ENCODE measurements around the gene TBC1D9. TPM values are rescaled to one million over a fixed set of nuclear protein-coding genes. Genes with fewer than 3 reads are reported as not detected.

Gene TBC1D9
- total and polyA plus RNA-seq, 2 of the 13 experiments (the other 11 are each of a cell fraction or from before 2014, with no cell fraction given), result 11.9 to 12.2 TPM

DNA sequence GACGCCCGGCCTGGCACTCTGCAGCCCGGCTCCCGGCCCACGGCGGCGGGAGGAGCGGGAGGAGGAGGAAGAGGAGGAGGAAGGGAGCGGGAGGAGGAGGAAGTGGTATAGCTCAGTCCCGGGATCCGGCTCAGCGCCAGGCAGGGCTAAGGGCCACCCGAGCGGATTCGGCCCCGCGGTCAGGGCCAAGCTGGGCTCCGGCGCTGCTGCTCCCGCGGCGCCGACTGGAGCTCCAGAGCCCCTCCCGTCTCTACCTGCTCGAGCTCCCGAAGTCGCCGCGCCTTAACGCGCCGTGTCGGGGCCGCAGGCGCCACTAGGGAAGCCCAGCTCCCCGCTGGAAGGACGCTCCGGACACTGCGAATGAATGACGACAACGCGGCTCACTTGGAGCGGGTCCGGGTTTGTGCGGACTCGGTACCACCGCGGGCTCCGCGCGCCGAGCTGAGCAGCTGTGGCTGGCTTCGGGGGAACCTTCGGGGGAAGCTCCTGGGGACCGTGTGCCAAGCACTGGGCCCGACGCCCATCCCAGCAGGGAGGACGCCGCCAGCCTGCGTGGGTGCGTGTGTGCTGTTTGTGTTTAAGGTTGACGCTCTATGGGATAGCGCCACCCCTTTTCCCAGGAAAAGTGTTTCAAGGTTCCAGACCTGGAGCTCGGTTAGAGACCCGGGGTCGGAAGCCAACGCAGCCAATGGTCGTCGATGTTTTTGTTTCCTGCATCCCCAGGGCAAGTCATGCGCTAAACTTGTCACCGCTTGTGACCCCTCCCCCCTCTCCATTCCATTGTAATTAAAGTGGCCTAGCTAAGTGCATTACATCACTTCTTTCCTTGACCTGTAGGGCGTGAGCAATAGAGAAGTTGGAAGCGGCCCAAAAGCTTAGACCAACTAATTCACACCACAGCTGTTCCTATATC, at the start of gene TBC1D9 (continued):
- no peak for TF ChIP-seq HNRNPK (IDR thresholded peaks at IDR 0.05; ENCODE audit: low read depth, low read length, poor library complexity, severe bottlenecking)
- TF ChIP-seq, protein P1, sequence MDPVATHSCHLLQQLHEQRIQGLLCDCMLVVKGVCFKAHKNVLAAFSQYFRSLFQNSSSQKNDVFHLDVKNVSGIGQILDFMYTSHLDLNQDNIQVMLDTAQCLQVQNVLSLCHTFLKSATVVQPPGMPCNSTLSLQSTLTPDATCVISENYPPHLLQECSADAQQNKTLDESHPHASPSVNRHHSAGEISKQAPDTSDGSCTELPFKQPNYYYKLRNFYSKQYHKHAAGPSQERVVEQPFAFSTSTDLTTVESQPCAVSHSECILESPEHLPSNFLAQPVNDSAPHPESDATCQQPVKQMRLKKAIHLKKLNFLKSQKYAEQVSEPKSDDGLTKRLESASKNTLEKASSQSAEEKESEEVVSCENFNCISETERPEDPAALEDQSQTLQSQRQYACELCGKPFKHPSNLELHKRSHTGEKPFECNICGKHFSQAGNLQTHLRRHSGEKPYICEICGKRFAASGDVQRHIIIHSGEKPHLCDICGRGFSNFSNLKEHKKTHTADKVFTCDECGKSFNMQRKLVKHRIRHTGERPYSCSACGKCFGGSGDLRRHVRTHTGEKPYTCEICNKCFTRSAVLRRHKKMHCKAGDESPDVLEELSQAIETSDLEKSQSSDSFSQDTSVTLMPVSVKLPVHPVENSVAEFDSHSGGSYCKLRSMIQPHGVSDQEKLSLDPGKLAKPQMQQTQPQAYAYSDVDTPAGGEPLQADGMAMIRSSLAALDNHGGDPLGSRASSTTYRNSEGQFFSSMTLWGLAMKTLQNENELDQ (CRISPR knock-in tag; IDR thresholded peaks at IDR 0.05; ENCODE audit: borderline replicate concordance), result no peak
- TF ChIP-seq IRF1 (CRISPR knock-in tag; IDR thresholded peaks at IDR 0.05; ENCODE audit: low read depth), result 0 out of 2 replicates have a peak, but pooled peaks have one; percentile 25
- no peak for TF ChIP-seq CHD4 (IDR thresholded peaks at IDR 0.05; ENCODE audit: borderline replicate concordance, low read length)
- TF ChIP-seq, protein P2, sequence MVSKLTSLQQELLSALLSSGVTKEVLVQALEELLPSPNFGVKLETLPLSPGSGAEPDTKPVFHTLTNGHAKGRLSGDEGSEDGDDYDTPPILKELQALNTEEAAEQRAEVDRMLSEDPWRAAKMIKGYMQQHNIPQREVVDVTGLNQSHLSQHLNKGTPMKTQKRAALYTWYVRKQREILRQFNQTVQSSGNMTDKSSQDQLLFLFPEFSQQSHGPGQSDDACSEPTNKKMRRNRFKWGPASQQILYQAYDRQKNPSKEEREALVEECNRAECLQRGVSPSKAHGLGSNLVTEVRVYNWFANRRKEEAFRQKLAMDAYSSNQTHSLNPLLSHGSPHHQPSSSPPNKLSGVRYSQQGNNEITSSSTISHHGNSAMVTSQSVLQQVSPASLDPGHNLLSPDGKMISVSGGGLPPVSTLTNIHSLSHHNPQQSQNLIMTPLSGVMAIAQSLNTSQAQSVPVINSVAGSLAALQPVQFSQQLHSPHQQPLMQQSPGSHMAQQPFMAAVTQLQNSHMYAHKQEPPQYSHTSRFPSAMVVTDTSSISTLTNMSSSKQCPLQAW (CRISPR knock-in tag; IDR thresholded peaks at IDR 0.05), result peak; percentile 52
- no peak for TF ChIP-seq NFKBIZ (CRISPR knock-in tag; IDR thresholded peaks at IDR 0.05)
- no peak for TF ChIP-seq ZSCAN9 (CRISPR knock-in tag; IDR thresholded peaks at IDR 0.05; ENCODE audit: borderline replicate concordance)
- TF ChIP-seq LCORL (IDR thresholded peaks at IDR 0.05), result no peak
- peak; percentile 75 for TF ChIP-seq LCORL (CRISPR knock-in tag; IDR thresholded peaks at IDR 0.05)
- peak; percentile 93 for TF ChIP-seq ZNF407 (CRISPR knock-in tag; IDR thresholded peaks at IDR 0.05; ENCODE audit: not compliant biosample characterization)
- no peak for TF ChIP-seq MBNL3 (CRISPR knock-in tag; conservative IDR thresholded peaks at IDR 0.05)
- TF ChIP-seq KDM5A (IDR thresholded peaks at IDR 0.05; ENCODE audit: borderline replicate concordance, low read length), result 0 out of 2 replicates have a peak, but pooled peaks have one; percentile 4
- TF ChIP-seq, protein P3, sequence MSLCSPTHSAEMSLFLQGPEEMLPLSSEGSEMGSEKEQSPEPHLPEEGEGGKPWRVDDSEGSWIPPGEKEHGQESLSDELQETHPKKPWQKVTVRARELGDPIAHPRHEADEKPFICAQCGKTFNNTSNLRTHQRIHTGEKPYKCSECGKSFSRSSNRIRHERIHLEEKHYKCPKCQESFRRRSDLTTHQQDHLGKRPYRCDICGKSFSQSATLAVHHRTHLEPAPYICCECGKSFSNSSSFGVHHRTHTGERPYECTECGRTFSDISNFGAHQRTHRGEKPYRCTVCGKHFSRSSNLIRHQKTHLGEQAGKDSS (CRISPR knock-in tag; IDR thresholded peaks at IDR 0.05; ENCODE audit: borderline replicate concordance, low read depth), result peak; percentile 78; the same call in 1 of the 2 replicates

Data from HepG2 (cell line).